Lung microvascular endothelial cell (primary cell): ENCODE measurements around the gene TNS3. TPM values are rescaled to one million over a fixed set of nuclear protein-coding genes. Genes with fewer than 3 reads are reported as not detected.
"Not testable (repeated sequence)": the region's sequence is repeated elsewhere in the genome, so short reads cannot be mapped to it uniquely, and the experiment has no call there.

Experiments used
- DNase-seq, 2 donors: peaks; one replicate each; pipeline versions ENCODE4 v3.0.0 to v3.0.0-alpha.2; 2010; ENCODE audit warnings: low read depth in 2 of 2
- total RNA-seq: library from RNA; depleted of rRNA; stranded (reverse); fragments of >200 nt; gene quantifications from 2 replicates; pipeline ENCODE4 v1.2.1, GENCODE V29; 2014

Gene TNS3
- total RNA-seq, 1 donor from 2014 or later, result 10.3 TPM

DNA sequence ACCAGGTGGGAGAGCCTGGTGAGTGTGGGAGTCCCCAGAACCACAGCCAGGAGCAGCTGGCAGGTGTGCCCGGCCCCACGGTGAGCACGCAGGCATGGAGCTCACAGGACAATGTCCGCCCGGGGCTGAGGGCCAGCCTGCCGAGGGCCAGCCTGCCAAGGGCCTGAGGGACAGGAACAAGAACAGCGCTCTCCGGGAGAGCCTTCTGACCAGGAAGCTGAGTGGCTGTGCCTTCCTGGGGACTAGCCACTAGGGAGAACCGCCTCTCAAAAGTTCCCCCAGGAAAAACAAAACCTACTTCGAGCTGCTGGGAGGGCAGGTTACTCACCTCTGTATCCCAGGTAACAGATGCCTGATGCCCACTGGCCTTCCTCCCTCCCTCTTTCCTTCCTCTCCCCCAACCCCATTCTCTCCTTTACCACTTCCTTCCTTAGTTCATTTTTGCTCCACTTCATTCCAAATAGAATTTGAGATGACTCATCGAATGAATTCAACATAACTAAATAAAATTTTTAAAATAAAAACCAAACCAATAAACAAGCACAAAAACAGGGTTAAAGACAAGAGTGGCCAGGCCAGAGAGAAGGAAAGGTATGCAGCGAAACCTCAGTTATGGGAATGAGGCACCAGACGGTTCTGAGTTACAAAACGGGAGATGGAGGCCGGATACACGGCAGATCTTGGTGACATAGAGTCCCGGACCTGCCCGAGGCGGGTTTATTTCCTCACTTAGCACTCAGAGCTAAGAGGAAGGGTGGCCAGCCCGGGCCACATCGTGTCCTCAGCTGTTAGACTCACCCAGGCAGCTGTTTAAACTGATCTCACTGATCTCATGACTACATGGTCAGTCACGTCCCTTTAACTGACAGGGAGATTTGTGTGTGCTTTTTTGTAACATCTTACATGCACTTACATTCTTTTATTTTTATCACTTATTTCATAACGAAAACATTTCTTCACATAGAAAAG, 128.5 kb downstream of the TNS3 start:
- DNase-seq, result peak; percentile 48 to 92

DNA sequence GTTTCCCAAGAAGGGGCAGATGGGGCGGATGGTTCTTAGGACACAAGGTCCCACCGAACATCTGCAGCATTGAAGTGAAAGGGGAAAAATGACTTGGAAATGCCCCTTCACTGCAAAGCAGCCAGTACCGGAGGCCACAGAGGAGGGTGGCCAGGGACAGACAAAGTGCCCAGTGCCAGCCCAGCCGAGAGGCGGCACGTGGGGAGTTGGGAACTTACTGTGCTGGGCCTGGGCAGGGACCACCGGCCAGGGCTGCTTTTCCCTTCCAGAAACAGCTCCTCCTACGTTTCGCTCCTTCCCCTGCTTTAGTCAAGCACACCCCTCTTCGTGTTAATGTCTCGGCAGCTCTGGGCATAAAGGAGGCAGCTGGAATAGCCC, 129.2 kb downstream of the TNS3 start:
- no peak for DNase-seq

DNA sequence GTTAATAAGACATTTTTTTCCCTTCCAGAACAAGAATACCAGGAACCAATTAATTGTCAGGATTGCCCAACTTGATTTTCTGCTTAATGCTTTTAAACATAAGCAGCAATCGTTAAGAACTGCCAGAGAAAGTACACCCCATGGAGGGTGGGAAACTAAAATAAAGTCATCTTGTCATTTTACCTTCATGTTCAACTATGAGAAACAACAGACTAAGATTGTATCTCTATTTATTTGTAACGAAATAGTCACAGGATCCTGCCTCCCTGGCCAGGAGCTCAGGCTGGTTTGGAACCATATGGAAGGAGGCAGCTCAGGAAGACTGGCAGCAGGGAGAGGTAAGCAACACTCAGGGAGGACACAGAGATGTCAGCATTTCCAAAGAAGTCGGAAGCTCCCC, 129.6 kb downstream of the TNS3 start:
- DNase-seq, result no peak

DNA sequence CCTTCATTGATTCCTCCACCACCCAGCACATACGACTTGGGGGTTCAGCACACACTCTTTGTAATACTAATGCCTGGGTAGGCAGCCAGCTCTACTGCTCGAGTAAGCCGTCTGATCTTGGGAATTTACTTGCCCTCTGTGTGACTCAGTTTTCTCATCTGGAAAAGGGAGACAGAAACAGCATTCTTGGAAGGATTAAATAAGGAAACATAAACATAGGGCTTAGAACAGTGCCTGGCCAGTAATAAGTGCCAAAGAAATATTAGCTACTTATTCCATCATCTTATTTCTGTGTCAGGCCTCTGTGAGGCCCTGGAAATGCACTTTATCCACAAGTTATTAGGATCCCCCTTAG, 130.1 kb downstream of the TNS3 start:
- peak in 1 of 2 donors; percentile 33 for DNase-seq

DNA sequence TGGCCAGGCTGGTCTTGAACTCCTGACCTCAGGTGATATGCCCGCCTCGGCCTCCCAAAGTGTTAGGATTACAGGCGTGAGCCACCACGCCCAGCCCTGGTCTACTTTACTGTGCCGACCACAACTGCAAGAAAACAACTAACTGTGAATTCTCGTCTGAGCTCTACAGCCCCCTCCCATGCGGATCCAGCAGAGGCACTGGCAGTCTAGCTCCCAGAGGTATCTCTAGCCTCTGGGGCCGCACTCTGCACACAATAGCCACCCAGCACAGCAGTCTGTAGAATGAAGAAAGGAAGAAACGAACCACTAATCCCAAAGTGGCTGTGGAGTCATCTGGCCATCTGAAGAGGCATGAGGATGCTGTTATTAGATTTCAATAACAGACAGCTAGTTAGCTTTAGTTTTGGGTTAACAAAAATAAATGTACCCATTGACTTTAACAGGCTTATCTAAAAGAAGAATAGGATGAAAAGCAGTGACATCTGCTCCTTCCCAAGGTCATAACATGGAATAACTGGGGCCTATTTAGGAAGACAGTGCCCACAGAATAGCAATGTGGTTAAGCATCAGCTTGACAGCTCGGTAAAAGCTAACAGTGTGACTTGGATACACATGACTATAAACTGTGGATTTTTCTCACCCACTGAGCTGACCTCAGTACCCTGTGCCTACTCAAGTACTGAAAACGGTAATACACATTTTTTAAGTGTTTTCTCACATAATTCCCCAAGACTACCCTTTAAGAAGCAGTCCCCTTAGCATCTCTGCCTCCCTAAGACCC, 131.9 kb downstream of the TNS3 start:
- no peak for DNase-seq

DNA sequence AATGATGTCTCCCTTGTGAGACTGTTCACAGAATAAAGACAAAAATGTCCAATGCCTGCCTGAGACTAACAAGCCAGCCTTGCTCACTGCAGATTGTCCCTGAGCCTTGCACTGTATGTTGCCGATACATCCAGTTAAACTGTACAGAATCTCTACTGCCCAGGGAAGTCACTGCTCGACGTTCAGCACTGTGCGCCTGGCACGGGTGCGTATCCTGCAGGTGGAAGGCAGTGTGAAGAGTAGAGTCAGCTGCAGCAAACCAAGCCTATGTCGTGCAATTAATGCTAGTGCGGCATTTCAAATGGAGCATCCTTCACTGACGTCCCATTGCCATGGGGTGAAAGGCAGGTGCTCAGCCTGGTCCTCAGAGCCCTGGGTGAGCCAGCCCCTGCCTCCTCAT, 132.9 kb downstream of the TNS3 start:
- DNase-seq, result no peak

DNA sequence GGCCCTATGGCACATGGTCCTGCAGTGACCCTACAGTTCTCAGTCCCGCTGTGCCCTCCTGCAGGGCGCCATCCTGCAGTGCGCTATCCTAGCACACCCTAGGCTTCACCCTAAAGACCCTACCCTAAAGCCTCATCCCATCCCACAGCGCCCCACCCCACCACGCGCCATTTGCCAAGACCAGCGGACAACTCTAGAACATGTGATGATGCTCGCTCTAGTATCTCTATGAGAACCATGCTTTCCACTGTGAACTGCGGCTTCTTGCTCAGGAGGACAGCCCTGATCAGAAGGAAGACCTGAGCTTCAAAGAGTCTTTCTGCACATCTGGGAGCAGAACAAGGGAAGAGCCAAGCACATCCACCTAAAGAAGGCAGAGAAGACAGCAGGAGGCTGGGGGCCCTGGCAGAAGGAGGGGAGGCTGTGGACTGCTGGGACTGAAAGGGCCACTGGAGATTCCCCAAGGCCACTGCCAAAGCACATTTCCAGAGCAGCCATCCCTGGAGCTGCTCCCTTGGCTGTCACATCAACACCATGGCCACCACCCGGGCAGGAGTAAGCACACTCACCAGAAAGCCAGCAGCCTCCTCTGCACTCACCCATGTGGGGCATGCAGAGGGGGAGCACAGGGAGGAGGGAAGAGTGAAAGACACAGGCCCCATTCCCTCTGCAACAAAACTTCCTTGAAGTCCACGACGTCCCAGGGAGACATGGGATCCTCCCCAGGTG, 134.1 kb downstream of the TNS3 start:
- DNase-seq, result no peak

DNA sequence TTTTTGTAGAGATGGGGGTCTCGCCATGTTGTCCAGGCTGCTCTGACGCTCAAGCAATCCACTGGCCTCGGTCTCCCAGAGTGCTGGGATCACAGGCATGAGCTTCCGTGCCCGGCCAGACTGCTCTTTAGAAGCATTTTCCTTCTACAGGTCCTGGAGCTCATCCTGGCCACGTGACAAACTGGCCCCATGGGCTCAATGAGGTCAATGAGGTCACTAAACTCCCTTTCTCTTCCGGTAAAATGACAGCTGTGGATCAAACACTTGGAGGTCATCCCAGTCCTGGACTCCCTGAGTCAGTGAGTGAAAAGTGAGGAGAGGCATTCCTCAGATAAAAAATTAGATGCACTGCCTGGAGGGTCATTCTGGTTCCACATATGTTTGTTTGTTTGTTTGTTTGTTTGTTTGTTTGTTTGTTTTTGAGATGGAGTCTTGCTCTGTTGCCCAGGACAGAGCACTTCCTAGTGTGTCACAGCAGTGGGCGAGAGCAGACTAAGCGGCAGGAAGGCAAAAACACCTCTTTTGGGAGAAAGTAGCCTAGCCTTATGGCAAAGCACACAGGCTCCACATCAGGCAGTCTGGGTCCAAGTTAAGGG, 134.9 kb downstream of the TNS3 start:
- no peak for DNase-seq

DNA sequence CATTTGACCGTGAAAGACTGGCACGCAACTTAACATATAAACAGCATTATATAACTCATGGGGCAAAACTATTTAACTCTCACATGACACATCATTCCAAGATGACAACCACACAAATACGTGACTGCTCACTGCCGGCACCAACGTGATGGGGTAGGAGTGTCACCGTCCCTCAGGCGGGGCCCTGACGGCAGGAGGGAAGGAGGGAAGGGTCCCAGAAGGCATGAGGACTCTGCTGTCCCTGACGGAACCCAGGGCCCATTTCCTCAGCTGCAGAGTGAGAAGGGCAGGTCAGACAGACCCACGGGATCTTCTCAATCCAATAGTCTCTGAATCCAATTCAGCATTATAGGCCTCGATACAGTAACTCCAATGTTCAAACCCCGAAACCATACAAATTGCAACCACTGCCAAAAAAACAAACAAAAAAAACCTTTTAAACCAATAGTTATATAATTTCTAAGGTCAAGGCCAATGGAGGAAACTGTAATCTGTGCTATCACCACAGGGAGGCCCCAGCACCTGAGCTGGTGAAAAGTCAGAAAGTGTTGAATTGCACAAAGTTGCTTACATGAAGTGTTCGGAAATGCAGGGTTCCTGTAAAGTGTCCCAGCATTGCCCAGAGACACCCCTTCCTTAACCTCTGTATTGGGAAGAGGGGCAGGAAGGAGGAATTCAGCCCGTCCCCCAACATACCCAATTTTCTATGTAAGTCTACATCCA, 137.4 kb downstream of the TNS3 start:
- peak; percentile 60 to 65 for DNase-seq

DNA sequence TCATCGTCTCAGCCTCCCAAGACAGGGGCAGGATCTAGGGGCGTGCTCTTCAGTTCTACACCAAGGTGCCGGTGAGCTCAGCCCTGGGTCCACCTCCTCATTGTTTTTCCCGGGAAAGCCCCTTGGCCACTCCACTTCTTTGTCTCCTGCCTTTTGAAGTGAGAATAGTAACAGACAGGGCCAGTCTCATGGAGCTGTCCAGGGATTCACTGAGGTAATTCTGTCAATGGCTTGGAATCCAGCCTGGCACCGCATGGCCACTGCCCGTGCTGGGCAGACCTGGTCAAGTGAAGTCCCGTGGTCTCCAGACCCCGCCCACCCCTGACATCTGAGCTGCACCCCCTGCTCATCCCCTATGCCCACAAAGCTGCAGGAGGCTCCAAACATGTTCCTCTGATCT, 138.9 kb downstream of the TNS3 start:
- peak in 1 of 2 donors; percentile 25 for DNase-seq

DNA sequence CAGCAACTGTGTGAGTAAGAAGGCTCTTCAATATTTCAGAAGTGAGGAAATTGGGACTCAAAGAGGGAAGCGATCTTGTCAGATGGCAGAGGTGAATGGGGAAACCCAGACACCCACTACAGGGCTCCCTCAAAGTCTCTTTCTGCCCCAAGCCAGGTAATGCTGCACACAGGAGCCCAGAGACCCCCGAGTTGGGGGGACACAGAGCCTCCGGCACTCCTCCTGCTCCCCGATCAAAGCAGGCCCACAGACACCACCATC, 139.4 kb downstream of the TNS3 start:
- no peak for DNase-seq

DNA sequence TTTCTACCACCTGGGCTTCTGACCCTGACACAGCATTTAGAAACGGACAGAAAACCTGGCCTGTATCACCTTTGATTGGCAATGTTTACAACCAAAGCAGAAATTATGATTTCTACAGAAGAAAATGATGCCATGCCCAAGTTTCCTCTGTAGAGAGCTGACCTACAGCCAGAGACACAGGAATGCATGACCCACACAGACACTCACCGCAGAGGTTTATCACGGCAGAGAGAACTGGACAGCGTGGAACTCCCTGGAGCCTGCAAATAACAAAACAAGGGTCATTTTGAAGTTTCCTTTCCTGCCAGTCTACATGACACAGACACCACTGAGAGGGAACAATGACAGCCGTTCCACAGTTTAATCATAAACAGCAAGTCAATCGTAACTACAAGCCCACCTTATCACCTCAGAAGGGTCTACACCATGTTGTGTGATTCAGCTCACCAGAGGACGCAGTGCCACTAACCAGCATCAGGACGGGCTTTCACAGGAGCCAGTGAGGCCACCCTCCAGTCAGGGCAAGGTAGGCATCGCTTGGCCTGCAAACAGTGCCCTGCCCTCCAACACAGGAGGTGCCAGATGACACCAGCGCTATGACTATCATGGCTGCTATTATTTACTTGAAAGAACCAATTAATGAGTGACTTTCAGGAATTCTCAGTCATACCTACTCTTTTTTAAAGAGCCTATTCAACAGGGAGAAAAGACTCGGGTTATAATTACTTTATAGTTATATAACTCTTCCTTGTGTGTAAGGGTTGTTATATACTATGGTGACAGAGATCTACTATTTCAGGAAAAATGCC, 139.9 kb downstream of the TNS3 start:
- no peak for DNase-seq

DNA sequence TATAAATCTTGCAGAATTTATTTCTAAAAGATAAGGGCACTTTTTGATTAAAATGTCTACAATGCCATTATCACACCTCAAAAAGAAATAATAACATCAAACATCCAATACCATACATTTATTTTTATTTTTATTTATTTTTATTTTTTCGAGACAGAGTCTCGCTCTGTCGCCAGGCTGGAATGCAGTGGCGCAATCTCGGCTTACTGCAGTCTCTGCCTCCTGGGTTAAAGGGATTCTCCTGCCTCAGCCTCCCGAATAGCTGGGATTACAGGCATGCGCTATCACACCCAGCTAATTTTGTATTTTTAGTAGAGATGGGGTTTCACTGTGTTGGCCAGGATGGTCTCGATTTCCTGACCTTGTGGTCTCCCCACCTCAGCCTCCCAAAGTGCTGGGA, 140.9 kb downstream of the TNS3 start:
- not testable (repeated sequence) for DNase-seq

DNA sequence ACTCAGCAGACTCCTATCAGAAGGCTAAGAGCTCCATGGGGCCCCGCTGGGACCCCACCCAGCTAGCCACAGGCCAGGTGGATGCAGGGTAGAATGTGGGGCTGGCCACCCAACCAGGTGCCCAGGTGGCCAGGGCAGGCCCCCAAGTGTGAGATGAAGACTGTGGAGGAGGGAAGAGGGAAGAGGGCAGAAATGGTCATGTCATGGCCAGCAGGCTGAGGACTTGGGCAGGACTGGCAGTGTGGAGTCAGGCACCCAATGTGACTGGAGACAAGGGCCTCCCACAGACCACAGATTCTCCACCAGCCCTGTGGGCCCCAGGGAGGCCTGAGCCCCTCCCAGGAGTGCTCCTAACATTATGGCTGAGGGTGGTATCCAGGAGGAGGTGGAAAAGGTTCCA, 141.6 kb downstream of the TNS3 start:
- no peak for DNase-seq

DNA sequence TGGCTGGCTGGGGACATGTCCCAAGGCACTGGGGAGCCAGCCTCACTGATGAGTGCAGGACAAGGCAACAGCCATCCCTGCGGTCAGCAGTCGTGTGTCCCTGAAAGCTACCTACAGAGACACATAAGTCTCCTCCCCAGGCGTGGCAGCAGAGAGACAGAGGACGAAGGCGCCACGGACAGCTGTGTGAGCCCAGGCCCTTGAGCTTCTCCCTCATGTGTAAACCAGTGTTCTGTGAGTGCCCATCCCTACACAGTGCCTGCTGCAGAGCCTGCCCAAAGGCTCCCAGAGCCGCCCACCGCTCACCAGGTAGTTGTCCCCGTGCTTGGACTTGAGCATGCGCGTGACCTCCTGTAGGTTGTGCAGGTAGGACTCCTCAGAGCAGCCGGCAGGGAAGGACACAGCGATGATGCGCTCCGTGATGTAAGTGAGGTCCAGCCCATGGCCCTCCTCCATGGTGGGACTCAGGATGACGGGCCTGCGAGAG, 142.7 kb downstream of the TNS3 start:
- no peak for DNase-seq

DNA sequence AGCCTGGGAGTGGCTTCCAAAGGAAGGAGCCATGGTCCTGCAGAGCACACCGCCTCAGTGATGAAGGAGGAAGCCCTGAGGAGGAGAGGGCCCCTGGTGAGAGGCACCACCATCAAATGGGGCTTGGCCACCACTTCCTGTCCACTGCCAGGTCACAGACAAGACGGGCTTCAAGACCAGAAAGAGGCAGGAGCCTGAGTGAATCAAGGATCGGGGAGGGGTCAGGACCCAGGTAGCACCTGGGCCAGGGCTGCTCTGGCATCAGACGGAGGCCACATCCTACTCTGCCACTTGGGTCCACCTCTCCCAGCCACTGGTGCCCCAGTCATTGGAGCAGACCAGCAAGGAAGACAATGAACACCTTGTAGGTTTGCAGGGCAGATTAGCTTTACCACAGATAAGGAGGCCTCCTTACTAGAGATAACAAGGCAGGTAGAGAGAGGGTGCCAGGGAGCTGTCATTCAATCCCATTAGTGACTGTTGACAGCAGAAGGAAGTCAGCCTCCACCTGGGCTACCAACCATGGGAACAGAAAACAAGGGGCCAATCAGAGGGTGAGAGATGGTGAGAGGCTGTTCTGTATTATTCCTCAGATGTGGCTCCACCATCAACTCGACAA, 143.4 kb downstream of the TNS3 start:
- no peak for DNase-seq

DNA sequence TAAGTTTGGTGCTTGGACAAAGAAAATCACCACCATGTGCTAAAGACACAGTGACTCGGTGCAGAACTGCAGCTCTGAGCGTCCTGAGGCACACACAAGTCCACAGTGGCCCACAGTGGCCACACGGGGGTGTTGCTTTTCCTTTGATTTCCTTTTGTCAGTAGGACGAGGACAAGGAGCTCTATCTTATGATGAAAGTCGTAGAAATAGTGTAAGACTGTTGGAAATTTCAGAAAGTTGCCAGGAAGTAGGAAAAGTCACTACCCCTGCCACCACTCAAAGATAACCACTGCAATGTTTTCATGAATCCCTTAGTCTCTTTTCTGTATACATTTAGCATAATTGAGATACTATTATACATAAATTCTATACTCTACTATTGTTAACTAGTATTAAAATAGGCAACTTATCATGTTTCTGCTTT, 146.0 kb downstream of the TNS3 start:
- peak; percentile 74 to 85 for DNase-seq

DNA sequence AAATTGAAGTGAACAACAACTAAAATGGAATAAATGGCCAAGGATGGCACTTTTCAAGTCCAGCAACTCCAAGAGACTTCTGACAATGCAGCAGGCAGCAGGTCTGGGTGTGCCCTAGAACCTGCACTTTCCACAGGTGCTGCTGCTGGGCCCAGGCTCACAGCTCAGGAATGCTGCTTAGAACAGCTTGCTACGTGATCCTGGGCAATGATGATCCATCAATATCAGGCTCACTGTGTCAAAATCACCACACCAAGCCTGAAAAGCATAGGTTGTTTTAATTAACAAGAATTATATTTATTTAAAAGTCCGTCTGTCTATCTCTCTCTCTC, 148.4 kb downstream of the TNS3 start:
- no peak for DNase-seq

DNA sequence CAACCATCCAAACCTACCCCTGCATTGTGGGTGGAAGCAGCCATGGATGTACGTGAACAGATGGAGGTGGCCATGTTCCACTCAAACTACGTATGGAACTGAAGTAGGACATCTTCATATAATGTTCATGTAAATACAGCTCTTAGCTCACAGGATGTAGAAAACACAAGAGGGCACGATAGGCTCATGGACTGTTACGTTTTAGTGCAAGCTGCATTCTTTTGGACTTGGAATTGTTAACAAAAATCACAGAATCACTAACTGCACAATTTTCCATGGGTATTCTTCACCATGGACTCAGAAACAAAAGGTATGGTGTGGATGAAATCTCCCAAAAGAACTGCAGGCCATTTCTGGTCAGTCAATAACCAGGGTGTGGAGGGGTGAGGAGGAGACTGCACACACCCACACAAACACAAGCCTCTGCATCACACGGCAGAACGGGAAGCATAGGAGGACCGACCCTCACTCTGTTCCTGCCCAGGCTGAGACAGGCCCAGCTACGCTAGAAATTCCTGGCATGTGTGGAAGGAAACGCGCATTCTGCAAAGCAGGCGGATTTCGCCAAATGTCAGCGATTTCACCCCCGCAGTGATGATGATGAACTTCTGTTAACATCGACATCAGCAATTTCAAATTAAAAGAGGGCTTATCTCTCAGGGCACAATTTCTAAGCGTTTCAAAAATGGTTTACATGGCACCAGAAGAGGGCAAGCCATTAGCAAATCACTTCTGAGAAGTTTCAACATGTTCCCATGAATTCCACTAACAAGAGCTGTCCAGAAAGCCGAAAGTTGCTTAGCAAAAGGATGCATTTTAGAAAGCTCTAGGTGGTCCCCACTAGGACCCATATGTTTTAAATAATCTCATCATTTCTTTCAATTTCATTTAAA, 149.0 kb downstream of the TNS3 start:
- no peak for DNase-seq
